ENCODE measurements around the gene BMP6.

BMP6 gene

DNA sequence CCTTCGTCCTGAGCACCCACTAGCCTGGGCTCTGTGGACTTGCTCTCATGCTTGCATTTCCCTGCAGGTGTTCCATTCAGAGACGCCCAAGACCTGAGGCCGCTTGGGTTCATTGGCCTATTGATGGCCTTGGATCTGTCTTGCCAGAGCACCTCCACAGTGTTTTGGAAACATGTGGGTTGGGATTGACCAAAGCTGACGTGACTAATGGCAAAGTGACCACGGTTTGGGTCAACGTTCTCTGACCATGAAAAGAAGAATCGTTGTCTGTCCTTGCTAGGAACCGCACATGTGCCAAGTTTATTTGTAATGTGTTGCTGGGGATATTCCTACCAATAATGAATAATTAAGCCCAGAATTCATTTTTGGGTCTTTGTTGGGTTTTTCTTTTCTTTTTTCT, 29.8 kb upstream of the BMP6 start:
- H3K27ac ChIP-seq (ENCODE audit: low read depth, low read length): no peak overlapping the region
- DNase-seq: no peak
- H3K36me3 ChIP-seq (ENCODE audit: control insufficient read depth in 1 of 2, insufficient read depth in 2 of 2, low read length in 2 of 2): no peaks in the 10 kb centered on the region
- H4K12ac ChIP-seq (ENCODE audit: low read depth, low read length): no peak overlapping the region
- H3K4me2 ChIP-seq (ENCODE audit: low read length): no peak overlapping the region
- no peak overlapping the region for H3K18ac ChIP-seq (ENCODE audit: low read length)
- no peak overlapping the region for H3K9ac ChIP-seq (ENCODE audit: low read length)
- H2BK5ac ChIP-seq (ENCODE audit: low read depth, low read length, poor library complexity): no peak overlapping the region
- H3K27me3 ChIP-seq (ENCODE audit: insufficient read depth, low read length): no peaks in the 10 kb centered on the region
- H3K23ac ChIP-seq (ENCODE audit: low read length): no peak overlapping the region
- H3K4ac ChIP-seq (ENCODE audit: low read depth, low read length): no peak overlapping the region
- no peak overlapping the region for H2BK12ac ChIP-seq (ENCODE audit: low read length)
- no peak overlapping the region for H3K4me3 ChIP-seq (ENCODE audit: low read depth, low read length)
- no CpG with 5 or more reads among the region's 8 CpGs for WGBS (ENCODE audit: extremely low coverage, insufficient coverage, insufficient read length)
- H3K14ac ChIP-seq (ENCODE audit: low read length): no peak overlapping the region
- H2AK5ac ChIP-seq (ENCODE audit: low read length): no peak overlapping the region
- no peaks in the 10 kb centered on the region for H3K9me3 ChIP-seq (ENCODE audit: insufficient read depth, low read depth, low read length)
- peaks cover 2% of the 10 kb centered on the region for H3K79me1 ChIP-seq (ENCODE audit: low read length)
- H3K4me1 ChIP-seq (ENCODE audit: control insufficient read depth in 1 of 2, insufficient read depth in 2 of 2, low read length in 2 of 2): peaks cover 9 to 10% of the 10 kb centered on the region in 2 experiments
- H2BK120ac ChIP-seq (ENCODE audit: insufficient read depth, low read length, poor library complexity): no peak overlapping the region
- no peak overlapping the region for H4K8ac ChIP-seq (ENCODE audit: low read depth, low read length)
- no peaks in the 10 kb centered on the region for H3K79me2 ChIP-seq (ENCODE audit: control insufficient read depth, insufficient read depth, low read length, poor library complexity)
- H4K91ac ChIP-seq (ENCODE audit: low read depth, low read length): no peak overlapping the region
- H2AFZ ChIP-seq (ENCODE audit: insufficient read depth, low read length, poor library complexity): no peak overlapping the region

DNA sequence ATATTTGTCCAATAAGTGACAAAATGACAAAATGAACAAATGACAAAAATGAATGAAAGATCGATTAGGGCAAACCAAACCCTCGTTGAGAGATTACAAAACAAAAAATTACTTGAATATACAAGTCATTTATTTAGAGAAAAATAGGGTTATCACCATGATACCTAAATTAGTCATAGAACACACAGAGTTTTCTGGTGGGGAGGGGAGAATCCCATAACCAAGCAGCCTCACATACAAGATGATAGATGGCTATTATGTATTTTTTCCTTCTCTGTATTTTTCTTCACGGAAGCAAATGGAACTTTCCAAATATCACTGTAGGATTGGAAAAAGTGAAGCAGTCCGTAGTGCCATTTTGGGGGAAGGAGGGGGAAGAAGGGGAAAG, 28.5 kb upstream of the BMP6 start:
- Histone ChIP-seq H3K4me2 (ENCODE audit: low read length) (no peak overlapping the region), H4K8ac (ENCODE audit: low read depth, low read length) (no peak overlapping the region), H3K4me3 (ENCODE audit: low read depth, low read length) (no peak overlapping the region), H3K9ac (ENCODE audit: low read length) (no peak overlapping the region), H3K27ac (ENCODE audit: low read depth, low read length) (no peak overlapping the region), H2BK12ac (ENCODE audit: low read length) (no peak overlapping the region), H4K91ac (ENCODE audit: low read depth, low read length) (no peak overlapping the region), H3K36me3 (ENCODE audit: control insufficient read depth in 1 of 2, insufficient read depth in 2 of 2, low read length in 2 of 2) (no peaks in the 10 kb centered on the region), H2BK120ac (ENCODE audit: insufficient read depth, low read length, poor library complexity) (no peak overlapping the region), H2AK5ac (ENCODE audit: low read length) (no peak overlapping the region), H3K27me3 (ENCODE audit: insufficient read depth, low read length) (no peaks in the 10 kb centered on the region), H3K4me1 (ENCODE audit: control insufficient read depth in 1 of 2, insufficient read depth in 2 of 2, low read length in 2 of 2) (peaks cover under 1 to 1% of the 10 kb centered on the region in 2 experiments), H4K12ac (ENCODE audit: low read depth, low read length) (no peak overlapping the region), H3K14ac (ENCODE audit: low read length) (no peak overlapping the region), H3K23ac (ENCODE audit: low read length) (no peak overlapping the region), H3K79me1 (ENCODE audit: low read length) (peaks cover 2% of the 10 kb centered on the region), H2BK5ac (ENCODE audit: low read depth, low read length, poor library complexity) (no peak overlapping the region), H3K18ac (ENCODE audit: low read length) (no peak overlapping the region), H3K4ac (ENCODE audit: low read depth, low read length) (no peak overlapping the region), H3K9me3 (ENCODE audit: insufficient read depth, low read depth, low read length) (no peaks in the 10 kb centered on the region), H2AFZ (ENCODE audit: insufficient read depth, low read length, poor library complexity) (no peak overlapping the region), H3K79me2 (ENCODE audit: control insufficient read depth, insufficient read depth, low read length, poor library complexity) (no peaks in the 10 kb centered on the region)
- WGBS (ENCODE audit: extremely low coverage, insufficient coverage, insufficient read length): no CpG with 5 or more reads among the region's 4 CpGs
- DNase-seq: no peak

DNA sequence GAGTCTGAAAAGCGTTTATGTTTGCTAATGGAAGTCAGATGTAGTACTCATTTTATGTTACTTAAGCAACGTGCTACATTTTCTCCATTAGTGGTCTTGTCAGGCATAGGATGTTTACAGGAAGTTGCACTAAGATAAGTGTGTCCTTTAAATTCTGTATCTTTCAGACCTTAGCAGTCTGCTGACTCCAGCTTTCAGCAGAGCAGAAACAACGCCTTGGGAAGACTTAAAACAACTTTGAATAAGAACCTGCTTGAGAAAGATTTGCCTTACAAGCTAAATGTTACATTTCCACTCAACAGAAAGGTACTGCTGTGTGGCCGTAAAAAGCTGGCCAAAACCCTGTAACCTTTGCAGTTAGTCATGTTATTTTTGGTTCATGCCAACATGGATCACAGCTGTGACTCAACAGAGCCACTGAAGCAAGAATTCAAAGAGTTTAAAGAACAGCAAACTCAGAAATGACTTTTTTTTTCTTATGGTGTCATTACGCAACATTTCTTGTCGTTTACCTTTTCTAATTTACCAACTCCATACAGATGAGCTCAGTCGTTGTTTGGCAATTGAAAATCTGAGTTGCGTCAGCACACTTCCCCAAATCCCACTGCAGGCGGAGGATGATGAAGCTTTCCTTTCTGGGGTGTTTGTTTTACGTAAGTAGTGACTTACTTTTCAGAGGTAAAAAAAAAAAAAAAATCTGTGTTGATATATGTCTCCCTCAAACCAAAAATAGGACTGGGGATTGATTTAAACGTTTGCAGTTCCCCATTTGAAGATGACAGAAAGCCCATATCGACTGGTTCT, 27.9 kb upstream of the BMP6 start:
- no peak overlapping the region for H3K27ac ChIP-seq (ENCODE audit: low read depth, low read length)
- peaks cover 2% of the 10 kb centered on the region for H3K79me1 ChIP-seq (ENCODE audit: low read length)
- no peak overlapping the region for H3K4me2 ChIP-seq (ENCODE audit: low read length)
- H3K23ac ChIP-seq (ENCODE audit: low read length): no peak overlapping the region
- no peaks in the 10 kb centered on the region for H3K9me3 ChIP-seq (ENCODE audit: insufficient read depth, low read depth, low read length)
- H3K79me2 ChIP-seq (ENCODE audit: control insufficient read depth, insufficient read depth, low read length, poor library complexity): no peaks in the 10 kb centered on the region
- peaks cover 0 to 1% of the 10 kb centered on the region in 2 experiments for H3K4me1 ChIP-seq (ENCODE audit: control insufficient read depth in 1 of 2, insufficient read depth in 2 of 2, low read length in 2 of 2)
- no peak overlapping the region for H3K9ac ChIP-seq (ENCODE audit: low read length)
- DNase-seq: peak; percentile 69 to 94
- no peak overlapping the region for H3K4me3 ChIP-seq (ENCODE audit: low read depth, low read length)
- no peak overlapping the region for H2BK5ac ChIP-seq (ENCODE audit: low read depth, low read length, poor library complexity)
- no peak overlapping the region for H4K91ac ChIP-seq (ENCODE audit: low read depth, low read length)
- no peak overlapping the region for H2AFZ ChIP-seq (ENCODE audit: insufficient read depth, low read length, poor library complexity)
- H2BK120ac ChIP-seq (ENCODE audit: insufficient read depth, low read length, poor library complexity): no peak overlapping the region
- no peak overlapping the region for H3K18ac ChIP-seq (ENCODE audit: low read length)
- no peak overlapping the region for H3K14ac ChIP-seq (ENCODE audit: low read length)
- H3K4ac ChIP-seq (ENCODE audit: low read depth, low read length): no peak overlapping the region
- H2BK12ac ChIP-seq (ENCODE audit: low read length): no peak overlapping the region
- no peaks in the 10 kb centered on the region for H3K27me3 ChIP-seq (ENCODE audit: insufficient read depth, low read length)
- H4K12ac ChIP-seq (ENCODE audit: low read depth, low read length): no peak overlapping the region
- H3K36me3 ChIP-seq (ENCODE audit: control insufficient read depth in 1 of 2, insufficient read depth in 2 of 2, low read length in 2 of 2): no peaks in the 10 kb centered on the region
- no peak overlapping the region for H2AK5ac ChIP-seq (ENCODE audit: low read length)
- no peak overlapping the region for H4K8ac ChIP-seq (ENCODE audit: low read depth, low read length)
- WGBS (ENCODE audit: extremely low coverage, insufficient coverage, insufficient read length): no CpG with 5 or more reads among the region's 12 CpGs

DNA sequence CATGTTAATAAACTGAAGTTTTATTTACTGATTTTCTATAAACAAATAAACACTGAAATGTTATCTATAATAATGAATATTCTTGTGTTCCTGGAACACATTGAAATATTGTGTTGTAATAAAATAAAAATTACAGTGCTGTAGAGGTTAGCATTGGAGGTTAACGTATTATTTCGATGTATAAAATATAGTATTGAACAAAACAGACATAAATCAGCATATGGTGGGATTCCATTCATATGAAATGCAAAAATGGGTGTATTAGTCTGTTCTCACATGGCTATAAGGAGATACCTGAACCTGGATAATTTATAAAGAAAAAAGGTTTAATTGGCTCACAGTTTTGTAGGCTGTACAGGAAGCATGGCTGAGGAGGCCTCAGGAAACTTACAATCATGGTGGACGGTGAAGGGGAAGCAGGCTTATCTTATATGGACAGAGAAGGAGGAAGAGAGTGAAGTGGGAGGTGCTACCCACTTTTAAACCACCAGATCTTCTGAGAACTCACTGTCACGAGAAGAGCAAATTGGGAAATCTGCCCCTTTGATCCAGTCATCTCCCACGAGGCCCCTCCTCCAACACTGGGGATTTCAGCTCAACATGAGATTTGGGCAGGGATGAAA, 24.6 kb upstream of the BMP6 start:
- no peak overlapping the region for H3K27ac ChIP-seq (ENCODE audit: low read depth, low read length)

More for the DNA sequence above, 24.6 kb upstream of the BMP6 start:
- Histone ChIP-seq H3K4me1 (ENCODE audit: control insufficient read depth in 1 of 2, insufficient read depth in 2 of 2, low read length in 2 of 2) (peaks cover 0 to 1% of the 10 kb centered on the region in 2 experiments), H4K91ac (ENCODE audit: low read depth, low read length) (no peak overlapping the region), H3K79me1 (ENCODE audit: low read length) (peaks cover 2% of the 10 kb centered on the region), H3K27me3 (ENCODE audit: insufficient read depth, low read length) (no peaks in the 10 kb centered on the region), H3K4me2 (ENCODE audit: low read length) (no peak overlapping the region), H4K8ac (ENCODE audit: low read depth, low read length) (no peak overlapping the region), H3K9me3 (ENCODE audit: insufficient read depth, low read depth, low read length) (no peaks in the 10 kb centered on the region), H2BK5ac (ENCODE audit: low read depth, low read length, poor library complexity) (no peak overlapping the region), H3K79me2 (ENCODE audit: control insufficient read depth, insufficient read depth, low read length, poor library complexity) (no peaks in the 10 kb centered on the region), H3K18ac (ENCODE audit: low read length) (no peak overlapping the region), H2BK12ac (ENCODE audit: low read length) (no peak overlapping the region), H3K14ac (ENCODE audit: low read length) (no peak overlapping the region), H3K9ac (ENCODE audit: low read length) (no peak overlapping the region), H3K23ac (ENCODE audit: low read length) (no peak overlapping the region), H3K4me3 (ENCODE audit: low read depth, low read length) (no peak overlapping the region), H3K4ac (ENCODE audit: low read depth, low read length) (no peak overlapping the region), H4K12ac (ENCODE audit: low read depth, low read length) (no peak overlapping the region), H2AK5ac (ENCODE audit: low read length) (no peak overlapping the region), H2BK120ac (ENCODE audit: insufficient read depth, low read length, poor library complexity) (no peak overlapping the region), H2AFZ (ENCODE audit: insufficient read depth, low read length, poor library complexity) (no peak overlapping the region), H3K36me3 (ENCODE audit: control insufficient read depth in 1 of 2, insufficient read depth in 2 of 2, low read length in 2 of 2) (no peaks in the 10 kb centered on the region)
- WGBS (ENCODE audit: extremely low coverage, insufficient coverage, insufficient read length): no CpG with 5 or more reads among the region's 5 CpGs
- DNase-seq: no peak

Measured in trophoblast cell (in vitro differentiated cells and primary cell).